ENCODE results near the gene DMD.

DNA sequence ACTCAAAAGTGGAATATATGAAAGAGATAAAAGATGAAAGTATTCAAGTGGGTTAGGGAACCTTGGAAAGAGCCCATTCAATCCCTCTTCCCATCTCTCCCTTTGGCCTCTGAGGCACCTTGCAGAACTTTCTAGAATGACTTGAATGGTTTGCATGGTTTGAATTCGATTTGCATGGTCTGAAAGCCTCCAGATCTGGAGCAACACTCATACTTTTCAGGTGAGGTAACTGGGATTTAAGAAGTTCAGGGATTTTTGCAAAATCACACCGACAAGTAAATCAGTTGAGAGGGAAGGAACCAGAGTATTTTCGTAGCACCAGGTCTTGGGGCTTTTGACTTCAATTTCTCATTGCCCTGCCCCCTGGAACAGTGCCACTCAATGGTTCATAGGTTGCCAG is 1663.5 kb downstream of the DMD start:
- TF ChIP-seq, protein P1, sequence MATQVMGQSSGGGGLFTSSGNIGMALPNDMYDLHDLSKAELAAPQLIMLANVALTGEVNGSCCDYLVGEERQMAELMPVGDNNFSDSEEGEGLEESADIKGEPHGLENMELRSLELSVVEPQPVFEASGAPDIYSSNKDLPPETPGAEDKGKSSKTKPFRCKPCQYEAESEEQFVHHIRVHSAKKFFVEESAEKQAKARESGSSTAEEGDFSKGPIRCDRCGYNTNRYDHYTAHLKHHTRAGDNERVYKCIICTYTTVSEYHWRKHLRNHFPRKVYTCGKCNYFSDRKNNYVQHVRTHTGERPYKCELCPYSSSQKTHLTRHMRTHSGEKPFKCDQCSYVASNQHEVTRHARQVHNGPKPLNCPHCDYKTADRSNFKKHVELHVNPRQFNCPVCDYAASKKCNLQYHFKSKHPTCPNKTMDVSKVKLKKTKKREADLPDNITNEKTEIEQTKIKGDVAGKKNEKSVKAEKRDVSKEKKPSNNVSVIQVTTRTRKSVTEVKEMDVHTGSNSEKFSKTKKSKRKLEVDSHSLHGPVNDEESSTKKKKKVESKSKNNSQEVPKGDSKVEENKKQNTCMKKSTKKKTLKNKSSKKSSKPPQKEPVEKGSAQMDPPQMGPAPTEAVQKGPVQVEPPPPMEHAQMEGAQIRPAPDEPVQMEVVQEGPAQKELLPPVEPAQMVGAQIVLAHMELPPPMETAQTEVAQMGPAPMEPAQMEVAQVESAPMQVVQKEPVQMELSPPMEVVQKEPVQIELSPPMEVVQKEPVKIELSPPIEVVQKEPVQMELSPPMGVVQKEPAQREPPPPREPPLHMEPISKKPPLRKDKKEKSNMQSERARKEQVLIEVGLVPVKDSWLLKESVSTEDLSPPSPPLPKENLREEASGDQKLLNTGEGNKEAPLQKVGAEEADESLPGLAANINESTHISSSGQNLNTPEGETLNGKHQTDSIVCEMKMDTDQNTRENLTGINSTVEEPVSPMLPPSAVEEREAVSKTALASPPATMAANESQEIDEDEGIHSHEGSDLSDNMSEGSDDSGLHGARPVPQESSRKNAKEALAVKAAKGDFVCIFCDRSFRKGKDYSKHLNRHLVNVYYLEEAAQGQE (IDR thresholded peaks at IDR 0.05; ENCODE audit: insufficient read depth in 1 of 2, low read depth in 2 of 2, low read length in 1 of 2): no peak
- TF ChIP-seq, protein P2, sequence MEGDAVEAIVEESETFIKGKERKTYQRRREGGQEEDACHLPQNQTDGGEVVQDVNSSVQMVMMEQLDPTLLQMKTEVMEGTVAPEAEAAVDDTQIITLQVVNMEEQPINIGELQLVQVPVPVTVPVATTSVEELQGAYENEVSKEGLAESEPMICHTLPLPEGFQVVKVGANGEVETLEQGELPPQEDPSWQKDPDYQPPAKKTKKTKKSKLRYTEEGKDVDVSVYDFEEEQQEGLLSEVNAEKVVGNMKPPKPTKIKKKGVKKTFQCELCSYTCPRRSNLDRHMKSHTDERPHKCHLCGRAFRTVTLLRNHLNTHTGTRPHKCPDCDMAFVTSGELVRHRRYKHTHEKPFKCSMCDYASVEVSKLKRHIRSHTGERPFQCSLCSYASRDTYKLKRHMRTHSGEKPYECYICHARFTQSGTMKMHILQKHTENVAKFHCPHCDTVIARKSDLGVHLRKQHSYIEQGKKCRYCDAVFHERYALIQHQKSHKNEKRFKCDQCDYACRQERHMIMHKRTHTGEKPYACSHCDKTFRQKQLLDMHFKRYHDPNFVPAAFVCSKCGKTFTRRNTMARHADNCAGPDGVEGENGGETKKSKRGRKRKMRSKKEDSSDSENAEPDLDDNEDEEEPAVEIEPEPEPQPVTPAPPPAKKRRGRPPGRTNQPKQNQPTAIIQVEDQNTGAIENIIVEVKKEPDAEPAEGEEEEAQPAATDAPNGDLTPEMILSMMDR (IDR thresholded peaks at IDR 0.05): no peak
- TF ChIP-seq POLR2AphosphoS5 (IDR thresholded peaks at IDR 0.05; ENCODE audit: low read depth, low read length) (no peak), TCF7L2 (IDR thresholded peaks at IDR 0.05; ENCODE audit: low read depth, low read length) (no peak)

Measured in Panc1 (cell line).